GM19328 (cell line): ENCODE measurements around the gene SORCS3.

Experiments
- ATAC-seq: cut with Tn5 transposase; IDR thresholded peaks from one replicate; pipeline ENCODE4 v1.9.1; 2021; ENCODE audit warnings: mild to moderate bottlenecking, moderate library complexity; ENCODE audit not compliant: unreplicated experiment

The SORCS3 gene

DNA sequence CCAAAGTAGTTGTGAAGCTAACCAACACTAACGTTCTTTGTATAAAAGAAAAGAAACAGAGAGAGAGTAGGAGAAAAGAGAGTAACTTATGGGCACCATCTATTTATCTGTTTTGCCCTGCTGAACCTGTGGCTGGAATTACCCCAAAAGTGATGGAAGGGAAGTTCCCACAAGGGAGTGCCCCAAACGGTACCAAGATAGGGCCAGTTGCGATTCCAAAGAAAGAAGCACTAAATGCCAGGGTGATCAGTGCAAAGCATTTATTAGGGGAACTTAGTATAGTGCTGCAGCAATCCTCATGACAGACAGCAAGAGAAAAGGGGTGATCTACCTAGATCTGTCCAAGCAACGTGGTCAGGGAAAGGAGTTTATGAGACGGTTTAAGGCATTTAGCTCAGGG lies 190.2 kb downstream of the SORCS3 start:
- ATAC-seq, result no peak

DNA sequence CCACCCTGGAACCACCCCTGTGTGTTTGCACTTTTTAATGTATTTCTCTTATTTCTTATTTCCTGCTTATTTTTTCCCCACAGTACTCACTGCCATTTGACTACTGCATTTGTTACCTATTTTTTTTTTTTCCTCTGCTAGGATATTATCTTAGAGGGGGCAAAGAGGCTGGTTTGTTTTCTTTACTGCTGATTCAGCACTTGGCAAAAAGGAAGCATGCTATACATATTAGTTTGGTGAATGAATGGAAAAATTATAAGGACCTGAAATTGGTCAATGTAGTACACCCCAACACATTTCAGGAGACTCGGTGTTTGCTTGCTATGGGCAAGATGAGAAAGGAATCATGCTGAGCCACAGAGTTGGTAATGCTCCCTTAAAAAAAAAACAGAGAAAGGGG lies 193.5 kb downstream of the SORCS3 start:
- ATAC-seq, result no peak

DNA sequence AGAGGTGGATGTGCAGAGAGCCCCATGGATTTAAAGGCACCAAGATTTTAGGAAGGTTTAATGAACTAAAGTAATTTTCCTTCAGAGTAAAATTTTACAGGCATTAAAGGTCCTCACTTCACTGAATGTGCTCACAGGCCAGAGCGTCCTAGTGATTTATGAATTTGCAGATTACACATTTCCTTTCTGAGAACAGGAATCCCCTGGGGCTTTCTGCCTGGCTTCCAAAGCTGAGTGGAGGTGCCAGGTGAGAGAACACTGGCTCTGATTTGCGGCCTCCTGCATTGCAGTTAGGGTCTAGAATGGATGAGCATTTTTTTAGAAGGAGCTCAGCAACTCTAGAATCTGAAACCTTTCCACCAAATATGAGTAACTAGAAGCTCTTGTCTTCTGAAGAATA lies 194.3 kb downstream of the SORCS3 start:
- no peak for ATAC-seq

DNA sequence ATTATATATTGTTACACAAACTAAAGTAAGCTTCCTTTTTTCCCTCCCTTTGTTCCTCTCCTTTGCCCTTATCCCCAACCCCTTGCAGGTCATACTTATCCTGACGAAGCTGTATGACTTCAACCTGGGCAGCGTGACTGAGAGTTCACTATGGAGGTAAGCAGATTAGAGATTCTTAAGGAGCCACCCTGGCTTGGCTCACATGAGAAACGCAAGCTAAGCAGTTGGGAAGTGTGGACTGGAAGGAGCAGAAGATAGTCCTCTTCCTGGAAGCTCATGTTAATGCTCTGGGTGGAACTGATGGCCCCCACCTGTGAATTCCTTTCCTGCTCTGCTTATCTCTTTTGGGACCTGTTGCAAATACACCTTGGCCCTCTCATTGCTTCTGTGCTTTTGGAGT lies 201.6 kb downstream of the SORCS3 start:
- ATAC-seq, result no peak

DNA sequence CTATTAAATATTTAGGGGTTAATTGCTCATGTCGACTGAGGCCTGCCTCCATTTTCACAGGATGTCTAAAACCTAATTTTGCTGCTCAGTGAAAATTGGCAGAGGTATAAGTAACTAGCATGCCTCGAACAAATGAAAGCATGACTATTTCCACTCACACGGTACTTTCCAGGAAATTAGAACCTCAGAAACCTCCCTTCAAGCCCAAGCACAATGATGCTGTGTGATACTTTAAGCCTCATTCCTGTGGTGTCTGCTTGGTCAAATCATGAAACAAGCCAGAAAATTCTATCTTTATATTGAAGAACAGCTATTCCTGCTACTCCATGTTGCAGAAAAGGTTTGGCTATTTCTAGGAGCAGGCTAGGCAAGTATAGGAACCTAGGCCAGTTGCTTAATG lies 203.0 kb downstream of the SORCS3 start:
- no peak for ATAC-seq

DNA sequence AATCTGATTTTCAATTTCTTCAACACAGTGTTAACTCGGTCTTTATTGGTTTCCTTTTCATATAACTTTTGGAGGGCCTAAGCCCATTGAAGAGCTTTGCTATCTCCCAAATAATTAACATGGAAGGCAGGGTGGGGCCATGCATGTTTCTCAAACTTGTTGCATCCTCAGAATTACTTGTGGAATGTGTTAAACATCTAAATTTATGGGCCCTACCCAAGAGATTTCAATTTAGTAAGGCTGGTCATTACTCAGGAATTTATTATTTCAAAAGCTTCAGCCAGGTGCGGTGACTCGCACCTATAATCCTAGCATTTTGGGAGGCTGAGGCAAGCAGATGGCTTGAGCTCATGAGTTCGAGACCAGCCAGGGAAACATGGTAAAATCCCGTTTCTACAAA lies 208.9 kb downstream of the SORCS3 start:
- ATAC-seq, result no peak

DNA sequence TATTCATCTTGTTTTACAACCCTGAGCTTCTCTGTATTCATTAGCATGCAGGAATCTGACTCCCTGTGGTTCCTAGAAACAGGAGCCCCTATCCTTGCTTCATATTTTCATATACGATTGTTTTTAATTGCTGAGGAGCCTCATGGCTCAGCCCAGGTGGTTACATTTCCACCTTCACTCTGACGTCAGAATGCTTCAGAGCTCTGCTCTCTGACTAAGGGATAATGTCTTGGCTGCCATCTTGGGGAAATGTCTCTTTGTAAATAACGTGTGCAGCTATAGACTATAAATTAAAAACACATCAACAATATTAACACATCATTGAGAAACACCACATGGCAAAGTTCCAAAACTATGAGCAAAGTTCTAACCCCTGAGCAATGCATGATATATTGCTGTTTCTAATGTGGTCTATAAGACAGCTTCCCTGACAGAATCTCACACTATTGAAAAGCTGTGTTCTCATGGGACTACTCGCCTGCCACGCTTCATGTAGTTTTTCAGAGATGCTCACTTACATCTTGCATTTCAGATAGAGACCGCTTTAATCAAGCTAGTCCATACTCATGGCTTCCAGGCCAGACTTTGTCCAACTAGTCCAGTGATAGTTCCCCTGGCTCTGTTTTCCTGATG lies 227.0 kb downstream of the SORCS3 start:
- ATAC-seq, result no peak

DNA sequence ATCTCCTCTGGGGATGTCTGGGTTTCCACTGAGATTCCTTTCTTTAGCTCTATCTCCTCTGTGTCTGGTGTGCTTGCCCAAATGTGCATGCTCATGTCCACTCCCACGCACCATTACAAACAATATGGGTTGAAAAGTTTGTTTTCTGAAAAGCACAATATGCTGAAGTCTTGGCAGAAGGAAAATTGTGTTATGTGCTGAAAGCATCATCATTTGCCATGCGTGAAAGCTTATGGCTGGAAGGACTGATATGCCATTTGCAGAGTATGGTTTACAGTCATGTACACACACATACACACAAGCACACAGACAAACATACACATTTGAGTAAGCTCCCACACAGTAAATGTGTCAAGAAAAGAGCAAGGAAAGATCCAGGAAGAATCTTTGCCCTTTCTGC lies 231.6 kb downstream of the SORCS3 start:
- no peak for ATAC-seq

DNA sequence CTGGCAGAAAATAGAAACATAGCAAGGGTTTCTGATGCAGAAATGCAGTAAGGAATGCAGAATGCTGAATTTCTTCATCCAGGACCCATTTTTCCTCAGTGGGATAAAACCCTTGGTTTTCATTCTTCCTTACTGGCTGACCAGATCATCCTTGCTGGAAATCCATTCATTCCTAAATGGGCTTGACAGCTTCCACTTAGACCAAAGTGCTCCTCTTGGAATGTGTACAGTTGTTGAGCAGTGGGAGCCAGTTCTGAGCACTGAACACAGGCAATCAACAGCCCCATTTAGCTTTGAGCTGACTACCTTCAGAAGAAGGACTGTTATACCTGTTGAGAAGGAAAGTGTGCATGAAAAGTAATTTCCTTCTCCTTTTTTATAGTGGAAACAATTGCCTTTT lies 232.1 kb downstream of the SORCS3 start:
- no peak for ATAC-seq

DNA sequence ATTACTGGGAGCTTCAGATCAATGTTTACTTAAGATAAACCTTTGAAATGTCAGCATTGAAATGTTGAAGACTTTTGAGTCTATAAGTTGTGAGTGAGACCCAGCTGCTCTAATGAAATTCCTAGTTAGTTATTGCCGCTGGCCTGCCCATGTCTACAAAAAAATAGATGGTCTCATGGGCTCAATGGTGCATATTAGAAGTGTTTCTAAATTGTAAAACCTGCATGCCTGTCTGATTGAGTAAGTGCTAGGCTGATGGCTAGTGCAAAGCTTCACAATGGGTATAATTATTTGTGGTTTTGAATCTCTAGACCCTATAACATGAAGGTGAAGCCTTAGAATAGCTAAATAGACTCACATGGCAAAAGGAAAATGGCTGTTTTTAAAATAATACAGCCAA lies 234.5 kb downstream of the SORCS3 start:
- ATAC-seq, result no peak

DNA sequence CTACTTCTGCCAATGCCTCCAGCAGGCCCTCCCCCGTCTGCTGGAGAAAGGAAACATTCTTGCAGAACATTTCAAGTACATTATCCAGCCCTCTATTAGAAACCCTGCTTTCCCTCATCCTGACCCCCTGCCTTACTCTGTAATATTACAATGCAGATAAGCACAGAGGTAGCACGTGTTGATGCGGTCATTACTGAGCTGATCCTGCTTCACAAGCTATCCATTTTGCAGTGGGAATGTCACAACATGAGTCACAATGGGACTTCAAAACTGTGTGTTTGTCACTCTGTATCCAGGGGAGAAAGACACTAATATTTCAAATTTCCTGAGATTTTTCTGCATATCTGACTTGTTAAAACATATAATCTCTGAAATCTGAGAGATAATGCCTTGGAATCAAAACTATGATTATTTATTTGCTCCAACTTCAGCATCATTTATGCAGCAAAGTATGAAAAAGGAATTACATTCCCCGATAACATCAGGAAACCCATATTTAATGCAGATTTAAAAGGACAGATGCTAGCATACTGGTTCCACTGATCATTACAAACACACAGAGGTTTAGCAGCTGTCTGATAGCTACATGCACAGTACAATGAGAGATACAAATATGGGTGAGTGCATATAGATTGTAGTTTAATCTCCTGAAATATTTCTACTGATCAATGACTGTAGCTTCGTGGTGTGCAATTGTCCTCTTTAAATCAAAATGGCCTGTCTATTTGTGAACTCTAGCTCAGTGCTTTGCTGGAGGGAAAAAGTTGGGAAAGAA lies 239.7 kb downstream of the SORCS3 start:
- ATAC-seq, result no peak

DNA sequence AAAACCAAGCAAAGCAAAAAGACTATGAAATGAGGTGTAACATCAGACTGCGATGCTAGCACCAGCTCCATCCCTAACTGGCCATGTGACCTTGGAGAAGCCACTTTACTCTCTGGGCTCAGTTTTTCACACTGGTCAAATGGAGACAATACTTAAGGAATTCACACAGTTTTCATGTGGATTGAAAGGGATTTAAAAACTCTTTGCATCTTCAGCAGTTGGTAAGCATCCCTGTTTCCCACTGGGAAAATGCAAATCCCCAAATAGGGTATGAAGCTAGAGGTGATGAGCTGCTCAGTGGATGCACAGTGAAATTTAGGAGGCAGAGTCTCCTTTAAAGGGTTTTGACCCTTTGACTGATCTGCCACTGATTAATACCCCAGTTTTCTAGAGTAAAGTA lies 240.7 kb downstream of the SORCS3 start:
- no peak for ATAC-seq

DNA sequence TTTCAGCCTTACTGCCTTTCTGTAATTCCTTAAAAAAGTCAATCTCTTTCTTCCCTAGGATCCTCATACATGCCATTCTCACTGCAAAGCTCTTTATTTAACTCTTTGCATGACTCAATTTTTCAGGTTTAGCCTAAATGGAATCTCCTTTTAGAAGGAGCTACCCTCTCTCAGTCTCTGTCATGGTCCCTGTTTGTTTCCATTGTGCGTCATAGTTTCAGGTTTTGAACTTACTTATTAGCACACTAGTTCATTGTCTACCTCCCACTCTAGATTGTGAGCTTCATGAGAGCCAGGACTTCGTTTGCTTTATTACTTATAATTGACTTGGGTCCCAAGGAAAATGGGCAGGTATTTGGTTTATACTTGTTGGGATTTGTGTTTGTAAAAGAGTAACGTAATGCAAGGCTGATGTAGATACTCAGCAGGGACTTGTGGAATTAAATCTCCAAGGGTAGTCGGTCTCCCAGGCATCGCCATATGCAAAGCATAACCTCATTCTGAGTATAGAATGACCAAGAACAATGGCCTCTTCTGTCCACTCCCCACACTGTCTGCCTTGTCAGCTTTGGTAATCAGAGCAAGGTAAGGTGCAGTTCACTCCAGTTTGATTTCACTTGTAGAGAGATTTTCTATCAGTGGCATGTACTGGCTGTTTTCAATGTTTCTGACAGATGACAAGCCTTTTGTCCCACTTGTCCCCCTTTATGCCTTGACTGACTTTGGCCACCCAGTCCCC lies 252.0 kb downstream of the SORCS3 start:
- ATAC-seq, result no peak

DNA sequence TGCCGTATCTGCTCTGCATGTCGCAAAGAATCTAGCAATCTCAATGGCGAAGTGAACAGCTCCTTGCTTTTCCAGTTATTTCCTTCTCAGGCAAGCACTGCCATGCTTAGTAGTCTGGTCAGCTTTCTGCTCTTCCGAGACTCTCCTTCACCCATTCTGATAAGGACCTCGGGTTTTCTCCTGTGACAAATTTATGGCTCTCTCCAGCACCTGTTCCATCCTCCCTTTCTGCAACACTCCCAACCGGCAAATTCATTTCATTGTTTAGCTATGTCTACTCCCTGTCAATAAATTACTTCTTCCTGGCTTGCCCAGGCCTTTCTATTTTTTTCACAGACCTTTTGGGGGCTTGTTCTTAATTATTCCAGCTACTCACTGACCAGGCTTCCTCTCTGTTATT lies 252.6 kb downstream of the SORCS3 start:
- ATAC-seq, result no peak

DNA sequence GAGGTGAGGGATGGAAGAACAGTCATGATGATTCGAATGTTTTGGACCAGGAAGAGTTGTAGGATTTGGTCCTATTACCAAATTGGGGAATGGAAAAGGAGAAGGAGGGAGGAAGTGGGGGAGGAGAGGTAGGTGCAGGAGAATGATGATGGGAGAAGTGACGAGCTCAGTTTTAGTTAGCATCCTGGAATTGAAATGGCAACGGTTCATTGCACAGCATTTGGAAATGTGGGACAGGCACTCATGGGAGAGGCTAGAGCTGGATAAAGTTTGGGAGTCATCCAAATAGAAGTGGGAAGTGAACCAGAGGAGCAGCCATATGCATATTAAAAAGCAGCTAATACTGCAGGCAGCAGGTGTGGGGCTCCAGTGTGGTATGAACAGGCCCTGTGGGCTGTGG lies 253.6 kb downstream of the SORCS3 start:
- no peak for ATAC-seq

DNA sequence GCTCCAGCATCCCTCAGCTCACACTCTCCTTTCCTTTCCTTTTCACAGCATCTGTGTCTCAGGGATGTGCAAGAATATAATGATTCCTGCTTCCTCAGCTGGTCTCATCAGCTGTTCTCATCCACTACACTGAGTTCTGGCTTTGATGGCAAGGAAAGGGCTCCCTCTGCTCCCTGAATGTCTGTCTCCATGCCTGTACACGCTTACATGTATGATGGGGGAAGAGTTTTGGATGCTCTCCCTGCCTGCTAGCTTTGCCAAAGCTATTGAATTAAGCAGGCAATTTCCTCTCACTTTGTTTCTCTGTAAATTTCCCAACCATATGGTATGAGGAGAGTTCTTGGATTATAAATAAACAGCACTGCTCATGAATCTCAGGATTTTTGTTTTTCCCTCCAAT lies 254.5 kb downstream of the SORCS3 start:
- ATAC-seq, result no peak

DNA sequence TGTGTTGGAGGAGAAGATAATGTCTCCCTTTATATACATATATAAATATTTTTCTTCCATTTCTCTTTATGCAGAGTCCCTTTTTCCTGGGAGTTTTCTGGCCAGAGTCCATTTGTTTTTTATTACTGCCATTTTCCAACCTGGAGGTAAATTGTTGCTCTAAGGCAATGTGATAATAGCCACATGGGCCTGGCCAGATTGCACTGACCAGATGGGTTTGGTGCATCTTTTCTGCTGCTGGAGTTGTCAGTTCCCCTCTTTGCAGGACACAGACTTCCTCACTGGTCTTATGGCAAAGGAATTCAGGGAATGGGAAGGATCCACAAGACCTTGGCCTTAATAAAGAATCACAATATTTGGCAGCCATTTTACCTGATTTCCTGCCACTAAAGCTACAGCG lies 254.9 kb downstream of the SORCS3 start:
- ATAC-seq, result no peak

DNA sequence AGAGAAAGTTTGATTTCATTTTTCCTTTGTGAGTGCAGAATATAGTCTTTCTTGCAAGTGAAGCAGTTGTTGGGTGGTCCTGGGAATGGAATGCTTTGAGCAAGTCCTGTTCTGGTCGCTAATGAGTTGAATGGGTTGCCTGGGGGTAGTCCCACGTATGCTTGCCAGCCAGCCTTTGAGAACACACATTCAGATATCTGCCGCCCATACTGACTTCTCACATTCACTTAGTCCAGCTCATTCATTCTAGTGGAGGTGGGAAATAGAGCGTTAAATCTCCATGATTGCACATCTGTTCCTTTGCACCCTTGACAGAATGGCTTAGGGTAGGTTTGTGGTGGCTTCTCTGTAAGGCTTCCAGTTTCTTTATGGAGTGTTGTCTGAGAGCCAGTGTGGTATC lies 256.6 kb downstream of the SORCS3 start:
- ATAC-seq, result no peak

DNA sequence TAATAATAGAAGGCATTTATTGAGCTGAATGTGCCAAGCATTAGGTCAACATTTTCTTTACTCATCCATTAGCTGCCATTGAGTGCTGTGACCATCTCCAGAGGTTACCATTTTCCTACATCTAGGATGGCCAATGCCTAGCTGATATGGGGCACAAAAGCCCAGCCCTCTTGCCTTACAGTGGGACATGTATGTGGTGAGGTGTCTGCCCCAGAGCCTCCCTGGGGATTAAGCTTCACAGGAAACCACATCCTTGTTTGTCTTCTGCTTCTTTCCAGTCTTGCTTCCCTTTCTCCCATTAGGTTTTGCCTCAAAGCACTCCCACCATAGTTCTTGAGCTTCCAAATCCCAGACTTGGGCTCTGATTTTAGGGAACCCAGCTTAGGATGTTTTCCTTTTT lies 258.7 kb downstream of the SORCS3 start:
- ATAC-seq, result no peak

DNA sequence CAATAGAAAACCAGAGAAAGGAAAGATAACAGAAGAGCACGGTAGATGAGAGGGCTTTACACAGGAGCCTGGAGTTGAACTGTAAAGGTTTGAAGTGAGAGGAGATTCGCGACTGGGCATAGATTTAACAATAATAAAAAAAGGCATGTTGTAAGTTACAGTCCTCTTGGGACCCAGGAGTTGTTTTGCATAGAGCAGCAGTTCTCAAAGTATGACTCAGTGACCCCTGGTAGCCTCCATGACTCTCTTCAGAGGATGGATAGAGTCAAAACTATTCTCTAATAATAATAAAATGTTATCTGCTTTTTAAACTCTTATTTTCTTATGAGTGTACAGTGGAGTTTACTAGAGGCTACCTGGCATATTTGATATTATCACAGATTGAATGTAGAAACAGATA lies 262.3 kb downstream of the SORCS3 start:
- no peak for ATAC-seq

DNA sequence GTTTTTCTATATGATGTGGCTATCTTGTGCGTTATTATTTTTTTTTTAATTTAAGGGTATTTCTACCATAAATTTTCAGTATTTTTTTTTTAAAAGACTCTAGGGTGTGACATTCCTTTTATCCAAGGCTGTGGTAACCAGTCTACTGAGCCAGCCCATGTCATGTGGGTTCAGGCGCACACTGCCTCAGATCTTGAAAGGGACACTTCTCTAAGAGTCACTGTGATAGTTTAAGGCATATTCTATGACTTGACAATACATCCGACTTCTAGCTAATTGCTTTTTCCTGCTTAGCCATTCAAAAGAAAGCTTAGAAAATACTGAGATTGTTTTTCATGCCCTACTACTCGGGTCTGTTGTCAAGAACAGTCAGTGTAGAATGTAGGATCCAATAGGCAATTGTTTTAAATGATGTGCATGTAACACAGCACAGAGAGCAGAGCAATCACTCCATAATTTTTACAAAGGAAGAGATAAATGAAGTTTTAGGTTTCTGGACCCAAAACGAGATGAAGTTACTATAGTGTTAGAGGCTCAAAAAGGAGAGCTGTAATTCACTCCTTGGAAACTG lies 263.7 kb downstream of the SORCS3 start:
- ATAC-seq, result no peak

DNA sequence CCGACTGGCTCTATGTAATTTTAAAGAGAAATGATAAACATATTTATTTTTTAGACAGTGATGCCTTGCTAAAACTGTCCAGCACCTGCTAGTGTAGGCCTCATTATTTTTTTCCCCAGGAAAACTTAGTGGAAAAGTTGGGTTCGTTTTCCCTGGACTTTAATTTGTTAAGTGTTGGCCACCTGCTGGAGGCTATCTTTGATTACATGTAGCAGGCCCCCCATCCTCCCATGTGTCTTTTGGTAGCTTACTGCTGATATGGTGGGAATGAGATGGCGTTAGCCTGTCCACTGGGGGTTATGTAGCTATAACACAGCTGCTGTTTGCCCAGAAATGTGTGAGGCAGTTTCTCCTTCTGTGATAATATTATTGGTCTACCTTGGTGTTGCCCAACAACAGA lies 265.0 kb downstream of the SORCS3 start:
- no peak for ATAC-seq
